T-helper 1 cell treated with Interleukin-12 subunit alpha and Interleukin-12 subunit beta and Interleukin-4 antibody, amounts not matched to agents 30 μg/mL and 1 μg/mL, for 36 hours (primary cell): ENCODE results near the gene PLPP7.
A peak's percentile ranks its signal among the peaks of the same experiment; 100 is the strongest.
"Not testable (repeated sequence)": the region's sequence is repeated elsewhere in the genome, so short reads cannot be mapped to it uniquely, and the experiment has no call there.

Experiments
- H3K27ac Mint-ChIP-seq: one replicate; pipeline ENCODE4 v1.8.0; 2021; ENCODE audit warnings: mild to moderate bottlenecking, mixed read lengths
- H3K27me3 Mint-ChIP-seq: one replicate; pipeline ENCODE4 v1.8.0; 2021; ENCODE audit warnings: low read depth, mixed read lengths
- H3K36me3 Mint-ChIP-seq: one replicate; pipeline ENCODE4 v1.8.0; 2021; ENCODE audit warnings: low read depth, mixed read lengths
- H3K4me1 Mint-ChIP-seq: one replicate; pipeline ENCODE4 v1.8.0; 2021; ENCODE audit warnings: low read depth, mixed read lengths
- H3K4me3 Mint-ChIP-seq: one replicate; pipeline ENCODE4 v1.8.0; 2021; ENCODE audit warnings: mild to moderate bottlenecking, moderate library complexity, mixed read lengths
- H3K9me3 Mint-ChIP-seq: one replicate; pipeline ENCODE4 v1.8.0; 2021; ENCODE audit warnings: mixed read lengths

The PLPP7 gene

DNA sequence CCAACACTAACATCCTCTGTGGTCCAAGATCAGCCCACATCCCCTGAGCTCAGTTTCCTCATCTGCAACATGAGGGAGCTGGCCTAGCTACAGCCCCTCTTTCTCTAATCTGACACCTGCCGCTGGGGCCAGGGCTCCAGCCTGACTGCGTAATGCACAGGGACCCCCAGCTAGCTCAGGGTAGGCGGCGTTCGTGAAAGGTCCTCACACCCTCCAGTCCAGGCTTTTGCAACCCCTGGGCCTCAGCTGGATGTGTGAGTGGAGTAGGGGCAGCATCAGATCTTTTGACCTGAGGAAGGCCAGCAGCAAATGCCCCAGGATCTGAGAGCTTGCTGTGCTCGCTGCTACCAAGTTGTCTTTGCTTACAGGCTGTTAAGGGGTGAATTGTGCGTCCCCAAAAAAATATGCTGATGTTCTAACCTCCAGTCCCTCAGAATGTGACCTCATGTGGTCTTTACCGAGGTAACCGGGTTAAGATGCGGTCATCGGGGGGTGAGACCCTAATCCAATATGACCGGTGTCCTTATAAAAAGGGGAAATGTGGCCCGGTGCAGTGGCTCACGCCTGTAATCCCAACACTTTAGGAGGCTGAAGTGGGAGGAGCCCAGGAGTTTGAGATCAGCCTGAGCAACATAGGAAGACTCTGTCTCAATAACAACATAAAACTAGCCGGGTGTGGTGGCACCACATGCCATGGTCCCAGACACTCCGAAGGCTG, 47.8 kb downstream of the PLPP7 start:
- peaks cover 24% of the 10 kb centered on the region for H3K27me3 Mint-ChIP-seq

DNA sequence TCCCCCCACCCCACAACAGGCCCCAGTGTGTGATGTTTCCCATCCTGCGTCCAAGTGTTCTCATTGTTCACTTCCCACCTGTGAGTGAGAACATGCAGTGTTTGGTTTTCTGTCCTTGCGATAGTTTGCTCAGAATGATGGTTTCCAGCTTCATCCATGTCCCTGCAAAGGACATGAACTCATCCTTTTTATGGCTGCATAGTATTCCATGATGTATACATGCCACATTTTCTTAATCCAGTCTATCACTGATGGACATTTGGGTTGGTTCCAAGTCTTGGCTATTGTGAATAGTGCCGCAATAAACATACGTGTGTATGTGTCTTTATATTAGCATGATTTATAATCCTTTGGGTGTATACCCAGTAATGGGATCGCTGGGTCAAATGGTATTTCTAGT, 49.7 kb downstream of the PLPP7 start:
- H3K4me3 Mint-ChIP-seq, H3K36me3 Mint-ChIP-seq, H3K27ac Mint-ChIP-seq, H3K9me3 Mint-ChIP-seq, H3K4me1 Mint-ChIP-seq: not testable (repeated sequence)
- peaks cover 43% of the 10 kb centered on the region for H3K27me3 Mint-ChIP-seq

More for the DNA sequence above, 47.8 kb downstream of the PLPP7 start:
- Mint-ChIP-seq H3K4me3 (no peak overlapping the region), H3K27ac (no peak overlapping the region), H3K36me3 (no peaks in the 10 kb centered on the region), H3K4me1 (peaks cover 3% of the 10 kb centered on the region), H3K9me3 (no peaks in the 10 kb centered on the region)

DNA sequence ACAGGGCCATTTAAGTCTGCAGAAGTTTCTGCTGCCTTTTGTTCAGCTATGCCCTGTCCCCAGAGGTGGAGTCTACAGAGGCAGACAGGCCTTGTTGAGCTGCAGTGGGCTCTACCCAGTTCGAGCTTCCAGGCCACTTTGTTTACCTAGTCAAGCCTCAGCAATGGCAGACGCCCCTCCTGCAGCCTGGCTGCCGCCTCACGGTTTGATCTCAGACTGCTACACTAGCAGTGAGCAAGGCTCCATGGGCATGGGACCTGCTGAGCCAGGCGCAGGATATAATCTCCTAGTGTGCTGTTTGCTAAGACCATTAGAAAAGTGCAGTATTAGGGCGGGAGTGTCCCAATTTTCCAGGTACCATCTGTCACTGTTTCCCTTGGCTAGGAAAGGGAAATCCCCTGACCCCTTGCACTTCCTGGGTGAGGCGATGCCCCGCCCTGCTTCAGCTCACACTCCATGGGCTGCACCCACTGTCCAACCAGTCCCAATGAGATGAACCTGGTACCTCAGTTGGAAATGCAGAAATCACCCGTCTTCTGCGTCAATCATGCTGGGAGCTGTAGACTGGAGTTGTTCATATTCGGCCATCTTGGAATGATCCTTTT, 55.5 kb downstream of the PLPP7 start:
- H3K36me3 Mint-ChIP-seq, H3K4me1 Mint-ChIP-seq, H3K27ac Mint-ChIP-seq, H3K4me3 Mint-ChIP-seq, H3K9me3 Mint-ChIP-seq: not testable (repeated sequence)
- H3K27me3 Mint-ChIP-seq, result peaks cover 37% of the 10 kb centered on the region

DNA sequence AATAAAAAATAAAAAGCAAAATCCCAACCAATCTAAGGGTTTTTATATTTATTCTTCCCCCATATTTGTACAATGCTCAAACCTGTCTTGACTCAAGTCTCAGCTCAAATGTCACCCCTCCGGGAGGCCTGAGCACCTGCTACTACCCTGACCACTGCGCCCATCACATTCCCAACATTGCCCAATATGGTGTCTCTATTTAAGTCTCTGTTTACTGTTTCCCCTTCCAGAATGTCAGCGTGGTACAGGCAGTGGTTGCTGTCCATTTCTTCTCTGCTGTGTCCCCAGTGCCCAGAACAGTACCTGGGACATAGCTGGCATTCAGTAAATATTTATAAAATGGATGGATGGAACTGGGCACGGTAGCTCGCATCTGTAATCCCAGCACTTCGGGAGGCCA, 57.0 kb downstream of the PLPP7 start:
- H3K27me3 Mint-ChIP-seq, result peaks cover 23% of the 10 kb centered on the region
- no peak overlapping the region for H3K27ac Mint-ChIP-seq
- peaks cover 10% of the 10 kb centered on the region for H3K4me1 Mint-ChIP-seq
- H3K36me3 Mint-ChIP-seq, result no peaks in the 10 kb centered on the region
- no peaks in the 10 kb centered on the region for H3K9me3 Mint-ChIP-seq
- no peak overlapping the region for H3K4me3 Mint-ChIP-seq

DNA sequence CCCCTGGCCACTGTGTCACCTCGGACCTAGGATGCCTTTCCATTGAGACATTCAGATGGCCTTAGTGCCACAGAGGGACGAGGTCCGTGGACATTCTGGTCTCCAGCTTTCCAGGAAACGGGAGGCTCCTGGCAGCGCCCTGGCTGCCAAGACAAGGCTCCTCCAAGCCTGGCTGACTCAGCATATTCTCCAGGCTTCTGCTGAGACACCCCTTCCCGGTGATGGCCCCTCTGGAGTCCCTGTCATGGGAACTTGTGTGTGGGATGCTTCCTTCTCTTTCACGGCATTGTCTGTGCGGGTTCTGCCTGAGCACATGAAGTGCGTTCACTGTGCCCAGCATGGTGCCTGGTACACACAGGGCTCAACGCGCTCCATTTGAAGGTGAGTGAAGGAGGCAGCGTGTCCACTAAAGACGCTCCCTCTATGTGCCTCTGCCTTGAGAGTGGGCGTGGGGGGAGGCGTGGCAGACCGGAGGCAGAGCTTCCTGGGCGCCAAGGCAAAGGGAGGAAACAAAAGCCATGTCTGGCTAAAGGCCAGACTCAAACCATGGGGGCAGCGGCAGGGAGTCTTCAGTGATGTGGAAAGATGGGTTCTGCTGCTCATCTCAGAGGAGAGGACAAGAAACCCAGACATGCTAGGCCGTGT, 58.0 kb downstream of the PLPP7 start:
- H3K4me3 Mint-ChIP-seq, result no peak overlapping the region
- peaks cover 10% of the 10 kb centered on the region for H3K4me1 Mint-ChIP-seq

DNA sequence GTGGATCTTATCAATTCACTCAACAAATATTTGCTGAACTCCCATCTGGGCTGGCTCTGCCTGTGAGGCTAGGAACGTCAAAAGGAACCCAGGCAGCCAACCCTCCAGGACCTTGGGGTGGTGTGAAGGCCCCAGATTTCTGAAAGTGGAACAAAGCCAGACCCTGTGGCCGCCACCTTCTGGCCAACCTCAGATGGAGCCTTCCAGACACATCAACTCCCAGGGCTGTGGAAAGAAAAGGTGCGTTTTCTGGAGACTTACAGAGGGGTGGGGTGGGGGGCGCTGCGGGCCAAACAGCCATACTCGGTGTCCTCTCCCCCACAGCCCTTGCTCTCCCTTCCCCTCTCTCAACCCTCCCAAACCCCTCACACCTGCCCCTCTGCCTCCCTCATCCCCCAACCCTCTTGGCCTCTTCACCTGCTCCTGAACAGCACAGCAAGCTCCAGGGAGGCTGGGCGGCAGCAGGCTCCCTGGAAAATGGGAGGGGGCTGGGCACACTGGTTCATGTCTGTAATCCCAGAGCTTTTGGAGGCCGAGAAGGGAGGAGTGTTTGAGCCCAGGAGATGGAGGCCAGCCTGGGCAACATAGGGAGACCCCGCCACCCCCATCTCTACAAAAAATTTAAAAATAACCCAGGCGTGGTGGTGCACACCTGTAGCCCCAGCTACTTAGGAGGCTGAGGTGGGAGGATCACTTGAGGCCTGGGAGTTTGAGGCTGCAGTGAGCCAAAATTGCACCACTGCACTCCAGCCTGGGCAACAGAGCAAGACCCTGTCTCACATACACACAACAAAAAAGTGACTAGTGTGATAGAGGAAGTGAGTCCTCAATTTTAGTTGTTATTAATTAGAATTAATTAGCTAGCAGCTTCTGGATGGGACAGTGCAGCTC, 59.4 kb downstream of the PLPP7 start:
- Mint-ChIP-seq H3K27me3 (peaks cover 3% of the 10 kb centered on the region), H3K27ac (no peak overlapping the region), H3K4me3 (no peak overlapping the region), H3K9me3 (no peaks in the 10 kb centered on the region), H3K36me3 (no peaks in the 10 kb centered on the region), H3K4me1 (peaks cover 10% of the 10 kb centered on the region)

More for the DNA sequence above, 58.0 kb downstream of the PLPP7 start:
- Mint-ChIP-seq H3K36me3 (no peaks in the 10 kb centered on the region), H3K9me3 (no peaks in the 10 kb centered on the region), H3K27me3 (peaks cover 17% of the 10 kb centered on the region), H3K27ac (no peak overlapping the region)

DNA sequence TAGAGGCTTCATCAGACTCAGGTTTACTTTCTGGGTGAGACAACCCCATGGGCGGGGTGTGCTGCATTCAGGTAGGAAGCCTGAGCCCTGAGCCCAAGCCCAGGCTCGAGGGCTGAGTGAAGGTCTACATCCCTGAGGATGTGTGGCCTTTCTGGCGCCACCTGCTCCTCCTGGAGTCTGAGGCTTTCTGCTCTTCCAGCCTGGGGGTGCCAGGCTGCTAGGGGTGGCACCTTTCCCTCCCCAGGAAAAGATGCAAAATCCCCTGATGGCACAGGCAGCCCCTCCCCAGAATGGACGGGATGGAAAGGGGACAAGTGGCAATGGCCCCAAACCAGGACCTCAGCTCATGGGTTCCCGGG, 60.0 kb downstream of the PLPP7 start:
- H3K27me3 Mint-ChIP-seq, result no peaks in the 10 kb centered on the region
- peaks cover 9% of the 10 kb centered on the region for H3K4me1 Mint-ChIP-seq
- H3K27ac Mint-ChIP-seq, result no peak overlapping the region
- H3K9me3 Mint-ChIP-seq, result no peaks in the 10 kb centered on the region
- no peak overlapping the region for H3K4me3 Mint-ChIP-seq
- no peaks in the 10 kb centered on the region for H3K36me3 Mint-ChIP-seq

DNA sequence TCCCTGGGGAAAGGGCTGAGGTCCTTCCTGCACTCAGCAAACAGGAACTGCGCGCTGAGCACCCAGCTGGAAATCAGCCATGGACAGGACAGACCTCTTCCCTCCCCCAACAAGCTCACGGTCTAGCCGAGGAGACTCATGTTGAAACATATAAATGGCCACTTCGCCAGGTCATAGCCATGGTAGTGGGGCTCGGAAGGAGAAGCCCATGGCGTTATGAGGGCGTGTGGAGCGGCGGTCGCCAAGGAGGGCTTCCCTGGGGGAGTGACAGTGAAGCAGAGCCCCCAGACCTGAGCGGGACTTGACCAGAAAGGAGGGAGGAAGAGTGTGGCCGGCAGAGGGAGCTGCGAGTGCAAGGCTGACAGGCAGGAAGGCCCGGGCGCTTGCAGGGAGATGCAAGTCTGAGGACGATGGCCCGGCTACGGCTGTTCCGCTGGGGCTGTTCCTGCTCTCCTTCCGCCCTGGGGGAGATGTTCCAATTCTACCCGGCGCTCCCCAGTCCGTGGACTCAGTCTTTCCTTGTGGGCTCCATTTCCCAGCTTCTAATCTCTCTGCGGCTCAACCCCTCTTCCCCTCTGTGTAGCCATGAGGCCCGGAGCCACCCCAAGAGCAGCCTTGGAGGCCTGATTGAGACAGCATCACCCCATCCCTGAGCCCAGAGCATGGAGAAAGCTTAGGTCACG, 60.5 kb downstream of the PLPP7 start:
- Mint-ChIP-seq H3K4me3 (peak overlapping the region; percentile 62), H3K4me1 (peaks cover 8% of the 10 kb centered on the region), H3K36me3 (no peaks in the 10 kb centered on the region), H3K27me3 (no peaks in the 10 kb centered on the region), H3K9me3 (no peaks in the 10 kb centered on the region), H3K27ac (no peak overlapping the region)

DNA sequence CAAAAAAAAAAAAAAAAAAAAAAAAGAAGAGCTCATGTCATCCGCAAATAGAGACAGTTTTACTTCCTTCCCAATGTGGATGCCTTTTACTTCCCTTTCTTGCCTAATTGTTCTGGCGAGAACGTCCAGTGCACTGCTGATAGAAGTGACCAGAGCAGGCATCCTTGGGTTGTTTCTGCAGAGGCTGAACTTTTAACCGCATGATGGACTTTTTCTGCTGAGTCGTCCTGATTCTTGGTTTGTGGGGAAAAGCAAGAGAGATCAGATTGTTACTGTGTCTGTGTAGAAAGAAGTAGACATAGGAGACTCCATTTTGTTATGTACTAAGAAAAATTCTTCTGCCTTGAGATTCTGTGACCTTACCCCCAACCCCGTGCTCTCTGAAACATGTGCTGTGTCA, 67.0 kb downstream of the PLPP7 start:
- H3K4me3 Mint-ChIP-seq, H3K36me3 Mint-ChIP-seq, H3K27ac Mint-ChIP-seq, H3K9me3 Mint-ChIP-seq, H3K27me3 Mint-ChIP-seq: not testable (repeated sequence)
- peaks cover 13% of the 10 kb centered on the region for H3K4me1 Mint-ChIP-seq

DNA sequence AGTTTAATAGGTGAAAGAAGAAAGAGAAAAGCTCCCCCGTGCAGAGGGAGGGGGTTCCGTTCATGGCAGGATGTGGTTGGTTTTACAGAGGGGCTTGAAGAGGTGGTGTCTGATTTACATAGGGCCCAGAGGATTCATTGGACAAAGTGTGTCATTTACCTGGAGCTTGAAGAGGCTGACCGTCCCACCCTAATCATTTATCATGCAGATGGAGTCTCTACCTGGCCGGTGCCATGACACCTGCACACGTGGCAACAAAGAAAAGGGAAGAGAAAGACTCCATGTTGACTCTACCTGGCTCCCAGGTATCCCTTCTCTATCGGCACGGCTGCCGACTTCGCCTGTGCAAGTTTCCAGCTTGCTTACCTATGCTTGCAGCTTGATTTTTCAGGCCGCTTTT, 69.0 kb downstream of the PLPP7 start:
- Mint-ChIP-seq H3K27ac (no peak overlapping the region), H3K27me3 (peaks cover 4% of the 10 kb centered on the region), H3K4me1 (peaks cover 15% of the 10 kb centered on the region), H3K4me3 (no peak overlapping the region), H3K36me3 (no peaks in the 10 kb centered on the region), H3K9me3 (no peaks in the 10 kb centered on the region)
